ENCODE measurements around the gene CMPK2.

- no peak for TF ChIP-seq FOXP2 (optimal IDR thresholded peaks at IDR 0.05; ENCODE audit: control extremely low read depth, extremely low read length, insufficient read depth)
- no peak for TF ChIP-seq EZH2 (IDR thresholded peaks at IDR 0.05)
Observed at GRCh38 chr2:6822406-6822805, 43.3 kb downstream of the CMPK2 start.

Data from SK-N-MC (cell line).